NCI-H146 (cell line): ENCODE measurements around the gene NASP.
A peak's percentile ranks its signal among the peaks of the same experiment; 100 is the strongest.

Experiments
- DNase-seq: peaks from one replicate; lab custom pipeline; 2025; lab: John Stamatoyannopoulos, UW

Gene NASP

GRCh38 chr1:45583666-45584350 lies at the start of gene NASP:
NASP (plus strand) TSS chr1:45584041; CDS start chr1:45584147, 106 bp downstream.
- DNase-seq, result peak; percentile 79

GRCh38 chr1:45535988-45536766 lies 47.7 kb upstream of the NASP start:
- DNase-seq, result no peak

GRCh38 chr1:45536886-45537285 lies 47.0 kb upstream of the NASP start:
- no peak for DNase-seq

GRCh38 chr1:45541193-45541592 lies 42.6 kb upstream of the NASP start:
- DNase-seq, result no peak

- no peak for DNase-seq
These were observed 41.2 kb upstream of the NASP start for GRCh38 chr1:45542591-45542990.

GRCh38 chr1:45543581-45544417 lies 40.0 kb upstream of the NASP start:
- DNase-seq, result no peak

- no peak for DNase-seq
These were observed 39.3 kb upstream of the NASP start for GRCh38 chr1:45544530-45544929.

GRCh38 chr1:45545019-45545493 lies 38.8 kb upstream of the NASP start:
- no peak for DNase-seq

GRCh38 chr1:45545553-45546310 lies 38.1 kb upstream of the NASP start:
- peak; percentile 4 for DNase-seq

- DNase-seq, result peak; percentile 89
These were observed 33.2 kb upstream of the NASP start, which contains the start of gene AKR1A1 for GRCh38 chr1:45550401-45551351. AKR1A1 (plus strand) TSS chr1:45550826; CDS start chr1:45561795, 10,969 bp downstream.

GRCh38 chr1:45551684-45552083 lies 32.2 kb upstream of the NASP start:
- no peak for DNase-seq

- peak; percentile 41 for DNase-seq
These were observed 31.5 kb upstream of the NASP start for GRCh38 chr1:45552331-45552730.

GRCh38 chr1:45554198-45554597 lies 29.6 kb upstream of the NASP start:
- DNase-seq, result no peak

GRCh38 chr1:45557422-45557944 lies 26.4 kb upstream of the NASP start:
- DNase-seq, result peak; percentile 42

GRCh38 chr1:45563843-45564242 lies 20.0 kb upstream of the NASP start:
- DNase-seq, result no peak

GRCh38 chr1:45566722-45567121 lies 17.1 kb upstream of the NASP start:
- DNase-seq, result no peak

GRCh38 chr1:45567911-45568310 lies 15.9 kb upstream of the NASP start:
- DNase-seq, result no peak

GRCh38 chr1:45568421-45568820 lies 15.4 kb upstream of the NASP start:
- no peak for DNase-seq

GRCh38 chr1:45569571-45569961 lies 14.3 kb upstream of the NASP start:
- no peak for DNase-seq

- peak; percentile 35 for DNase-seq
These were observed 13.8 kb upstream of the NASP start for GRCh38 chr1:45569962-45570581.
